HUES64 (cell line): ENCODE results near the gene B3GNT5.

Experiments used
- H3K27ac ChIP-seq: 2 replicates; pipeline ENCODE4 v1.7.0; 2013; ENCODE audit warnings: low read depth, low read length, inconsistent platforms
- H3K27me3 ChIP-seq: 2 replicates; pipeline ENCODE4 v1.6.1; 2013; ENCODE audit warnings: mild to moderate bottlenecking, low read length; ENCODE audit not compliant: insufficient read depth
- H3K36me3 ChIP-seq: 2 replicates; pipeline ENCODE4 v1.6.1; 2013; ENCODE audit warnings: mild to moderate bottlenecking, low read length; ENCODE audit not compliant: insufficient read depth
- H3K4me1 ChIP-seq: 2 replicates; pipeline ENCODE4 v1.6.1; 2013; ENCODE audit warnings: mild to moderate bottlenecking, low read length, moderate library complexity; ENCODE audit not compliant: insufficient read depth
- H3K4me3 ChIP-seq: 2 replicates; pipeline ENCODE4 v1.5.1; 2013; ENCODE audit warnings: mild to moderate bottlenecking, low read length, moderate library complexity
- H3K9ac ChIP-seq: 2 replicates; pipeline ENCODE4 v1.6.1; 2013; ENCODE audit warnings: mild to moderate bottlenecking, low read depth, low read length
- H3K9me3 ChIP-seq: 2 replicates; pipeline ENCODE4 v1.6.1; 2013; ENCODE audit warnings: low read depth, low read length; ENCODE audit not compliant: insufficient read depth
- WGBS: fragments of 150-250, 120-280 bp; methylation state at CpG from one replicate; pipeline ENCODE4 v1.1.7; 2013; ENCODE audit warnings: missing lambda C conversion rate; 5-methylcytosine and 5-hydroxymethylcytosine counted together

Gene B3GNT5

GRCh38 chr3:183268366-183268765 lies 15.3 kb downstream of the B3GNT5 start:
- peaks cover 12% of the 10 kb centered on the region for H3K36me3 ChIP-seq
- H3K4me1 ChIP-seq = peaks cover 48% of the 10 kb centered on the region
- H3K9ac ChIP-seq = no peak overlapping the region
- H3K9me3 ChIP-seq = no peaks in the 10 kb centered on the region
- no peak overlapping the region for H3K27ac ChIP-seq
- no peaks in the 10 kb centered on the region for H3K27me3 ChIP-seq
- WGBS = 52% methylated on average over 5 of the region's 5 CpGs
- H3K4me3 ChIP-seq = no peak overlapping the region

GRCh38 chr3:183269345-183269744 lies 16.3 kb downstream of the B3GNT5 start:
- H3K27ac ChIP-seq = no peak overlapping the region
- H3K4me1 ChIP-seq = peaks cover 39% of the 10 kb centered on the region
- H3K36me3 ChIP-seq = peaks cover 12% of the 10 kb centered on the region
- H3K9me3 ChIP-seq = no peaks in the 10 kb centered on the region
- H3K9ac ChIP-seq = no peak overlapping the region
- no peaks in the 10 kb centered on the region for H3K27me3 ChIP-seq
- no peak overlapping the region for H3K4me3 ChIP-seq
- 93% methylated on average over 11 of the region's 13 CpGs for WGBS

- Histone ChIP-seq H3K9me3 (no peaks in the 10 kb centered on the region), H3K36me3 (peaks cover 12% of the 10 kb centered on the region), H3K9ac (no peak overlapping the region), H3K4me1 (peaks cover 29% of the 10 kb centered on the region), H3K4me3 (no peak overlapping the region), H3K27me3 (no peaks in the 10 kb centered on the region), H3K27ac (no peak overlapping the region)
- 93% methylated on average over 7 of the region's 7 CpGs for WGBS
These were observed 17.3 kb downstream of the B3GNT5 start for GRCh38 chr3:183270344-183270743.

- H3K9me3 ChIP-seq = no peaks in the 10 kb centered on the region
- peaks cover 12% of the 10 kb centered on the region for H3K36me3 ChIP-seq
- no CpG with 5 or more reads among the region's 3 CpGs for WGBS
- no peaks in the 10 kb centered on the region for H3K27me3 ChIP-seq
- no peak overlapping the region for H3K9ac ChIP-seq
- H3K4me3 ChIP-seq = no peak overlapping the region
- H3K4me1 ChIP-seq = peaks cover 16% of the 10 kb centered on the region
- no peak overlapping the region for H3K27ac ChIP-seq
These were observed 19.1 kb downstream of the B3GNT5 start for GRCh38 chr3:183272142-183272541.

- Histone ChIP-seq H3K9me3 (no peaks in the 10 kb centered on the region), H3K9ac (no peak overlapping the region), H3K36me3 (peaks cover 12% of the 10 kb centered on the region), H3K27me3 (no peaks in the 10 kb centered on the region), H3K4me3 (no peak overlapping the region), H3K27ac (no peak overlapping the region), H3K4me1 (peaks cover 13% of the 10 kb centered on the region)
These were observed 19.7 kb downstream of the B3GNT5 start for GRCh38 chr3:183272791-183273190.

GRCh38 chr3:183274609-183275008 lies 21.6 kb downstream of the B3GNT5 start:
- H3K9me3 ChIP-seq = no peaks in the 10 kb centered on the region
- H3K4me1 ChIP-seq = no peaks in the 10 kb centered on the region
- WGBS = 97% methylated on average over 5 of the region's 5 CpGs
- H3K27ac ChIP-seq = no peak overlapping the region
- no peak overlapping the region for H3K4me3 ChIP-seq
- H3K9ac ChIP-seq = no peak overlapping the region
- H3K36me3 ChIP-seq = peaks cover 12% of the 10 kb centered on the region
- no peaks in the 10 kb centered on the region for H3K27me3 ChIP-seq

GRCh38 chr3:183275418-183275817 lies 22.4 kb downstream of the B3GNT5 start:
- Histone ChIP-seq H3K27me3 (no peaks in the 10 kb centered on the region), H3K4me3 (no peak overlapping the region), H3K36me3 (peaks cover 9% of the 10 kb centered on the region), H3K9me3 (no peaks in the 10 kb centered on the region), H3K4me1 (no peaks in the 10 kb centered on the region), H3K27ac (no peak overlapping the region), H3K9ac (no peak overlapping the region)
- WGBS = 86% methylated on average over 1 of the region's 2 CpGs

- Histone ChIP-seq H3K4me3 (no peak overlapping the region), H3K9ac (no peak overlapping the region), H3K27me3 (no peaks in the 10 kb centered on the region), H3K4me1 (no peaks in the 10 kb centered on the region), H3K36me3 (peaks cover 4% of the 10 kb centered on the region; the same call in 1 of the 2 replicates), H3K27ac (no peak overlapping the region), H3K9me3 (no peaks in the 10 kb centered on the region)
- WGBS = 99% methylated on average over 3 of the region's 3 CpGs
These were observed 22.9 kb downstream of the B3GNT5 start for GRCh38 chr3:183275937-183276336.

- Histone ChIP-seq H3K4me3 (no peak overlapping the region), H3K36me3 (no peaks in the 10 kb centered on the region), H3K9me3 (no peaks in the 10 kb centered on the region), H3K27ac (no peak overlapping the region), H3K27me3 (no peaks in the 10 kb centered on the region), H3K4me1 (no peaks in the 10 kb centered on the region), H3K9ac (no peak overlapping the region)
- 95% methylated on average over 5 of the region's 5 CpGs for WGBS
These were observed 24.2 kb downstream of the B3GNT5 start for GRCh38 chr3:183277260-183277659.

GRCh38 chr3:183278479-183279088 lies 25.5 kb downstream of the B3GNT5 start:
- 90% methylated on average over 4 of the region's 4 CpGs for WGBS
- Histone ChIP-seq H3K36me3 (no peaks in the 10 kb centered on the region), H3K9ac (no peak overlapping the region), H3K4me3 (no peak overlapping the region), H3K4me1 (no peaks in the 10 kb centered on the region), H3K9me3 (no peaks in the 10 kb centered on the region), H3K27ac (no peak overlapping the region), H3K27me3 (no peaks in the 10 kb centered on the region)

- Histone ChIP-seq H3K4me1 (no peaks in the 10 kb centered on the region), H3K27me3 (no peaks in the 10 kb centered on the region), H3K27ac (no peak overlapping the region), H3K4me3 (no peak overlapping the region), H3K9me3 (no peaks in the 10 kb centered on the region), H3K9ac (no peak overlapping the region), H3K36me3 (no peaks in the 10 kb centered on the region)
- WGBS = 79% methylated on average over 3 of the region's 3 CpGs
These were observed 26.3 kb downstream of the B3GNT5 start for GRCh38 chr3:183279371-183279770.
